ENCODE measurements around the gene TSPAN2.

The TSPAN2 gene

GRCh38 chr1:115113766-115114165 is 24.5 kb upstream of the TSPAN2 start:
- DNase-seq (ENCODE audit: low read depth, low spot score) = no peak

GRCh38 chr1:115112496-115113375 is 23.4 kb upstream of the TSPAN2 start:
- no peak for DNase-seq (ENCODE audit: low read depth, low spot score)

GRCh38 chr1:115107516-115108260 is 18.4 kb upstream of the TSPAN2 start:
- DNase-seq (ENCODE audit: low read depth, low spot score) = no peak

- no peak for DNase-seq (ENCODE audit: low read depth, low spot score)
Observed at GRCh38 chr1:115105831-115106230, 16.5 kb upstream of the TSPAN2 start.

GRCh38 chr1:115099693-115100050 is 10.4 kb upstream of the TSPAN2 start:
- DNase-seq (ENCODE audit: low read depth, low spot score) = no peak

GRCh38 chr1:115098979-115099692 is 9.8 kb upstream of the TSPAN2 start:
- DNase-seq (ENCODE audit: low read depth, low spot score) = no peak

GRCh38 chr1:115092175-115092574 is 2.9 kb upstream of the TSPAN2 start:
- no peak for DNase-seq (ENCODE audit: low read depth, low spot score)

GRCh38 chr1:115091572-115091971 is 2.3 kb upstream of the TSPAN2 start:
- DNase-seq (ENCODE audit: low read depth, low spot score) = no peak

GRCh38 chr1:115090956-115091355 is 1.7 kb upstream of the TSPAN2 start:
- DNase-seq (ENCODE audit: low read depth, low spot score) = no peak

GRCh38 chr1:115090540-115090939 is 1.2 kb upstream of the TSPAN2 start:
- no peak for DNase-seq (ENCODE audit: low read depth, low spot score)

GRCh38 chr1:115090186-115090490 is 835 bp upstream of the TSPAN2 start:
- no peak for DNase-seq (ENCODE audit: low read depth, low spot score)

- no peak for DNase-seq (ENCODE audit: low read depth, low spot score)
Observed at GRCh38 chr1:115088871-115089419, 358 bp downstream of the TSPAN2 start.

GRCh38 chr1:115088115-115088778 is 1.1 kb downstream of the TSPAN2 start:
- no peak for DNase-seq (ENCODE audit: low read depth, low spot score)

- DNase-seq (ENCODE audit: low read depth, low spot score) = no peak
Observed at GRCh38 chr1:115086176-115086830, 3.0 kb downstream of the TSPAN2 start.

GRCh38 chr1:115084902-115085511 is 4.3 kb downstream of the TSPAN2 start:
- no peak for DNase-seq (ENCODE audit: low read depth, low spot score)

GRCh38 chr1:115082949-115083348 is 6.4 kb downstream of the TSPAN2 start:
- DNase-seq (ENCODE audit: low read depth, low spot score) = no peak

GRCh38 chr1:115078708-115079107 is 10.6 kb downstream of the TSPAN2 start:
- no peak for DNase-seq (ENCODE audit: low read depth, low spot score)

- no peak for DNase-seq (ENCODE audit: low read depth, low spot score)
Observed at GRCh38 chr1:115077984-115078330, 11.3 kb downstream of the TSPAN2 start.

GRCh38 chr1:115077286-115077983 is 11.9 kb downstream of the TSPAN2 start:
- no peak for DNase-seq (ENCODE audit: low read depth, low spot score)

- DNase-seq (ENCODE audit: low read depth, low spot score) = no peak
Observed at GRCh38 chr1:115076384-115076915, 12.9 kb downstream of the TSPAN2 start.
